Right lobe of liver (tissue), 4 donors: ENCODE measurements around the gene GJA3.

Experiments used
- POLR2A ChIP-seq: fragments of 450-650 bp; IDR thresholded peaks from one replicate; pipeline ENCODE4 v1.6.1; 2017; ENCODE audit warnings: antibody characterized with exemption, mild to moderate bottlenecking
- TF ChIP-seq, protein P1 (sequence below), 4 donors: fragments of 200-600 bp in 3 of 4; fragments of 450-650 bp in 1 of 4; IDR thresholded peaks; one replicate each; pipeline versions ENCODE4 v1.5.1 to v1.8.0; 2016 to 2022; ENCODE audit warnings: antibody characterized with exemption in 4 of 4, mild to moderate bottlenecking in 2 of 4
- donor health status: DM: no; HTN: no; CAD: no.
- donor health status: DM: no; HTN: no; CAD: no.
- donor health status: DM: no; HTN: yes; CAD: no.

DNA sequence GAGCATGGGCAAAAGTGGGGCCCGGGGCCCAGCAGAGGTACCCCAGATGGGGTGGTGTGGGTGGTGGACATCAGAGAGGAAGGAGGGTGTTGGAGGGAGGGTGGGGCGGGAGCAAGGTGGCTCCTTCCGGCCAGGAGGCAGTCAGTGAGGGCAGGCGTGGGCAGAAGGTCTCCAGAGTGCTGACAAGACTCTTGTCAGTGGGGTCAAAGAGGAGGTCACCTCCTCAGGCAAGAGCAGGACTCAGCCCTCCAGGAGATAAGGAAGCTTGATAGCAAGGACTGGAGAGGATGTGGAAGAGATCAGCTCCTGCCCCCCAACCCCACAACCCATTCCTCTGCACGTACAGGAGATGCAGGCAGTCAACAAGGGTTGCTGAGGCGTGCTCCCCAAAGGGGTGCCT, 9.8 kb downstream of the GJA3 start:
- TF ChIP-seq, protein P1, sequence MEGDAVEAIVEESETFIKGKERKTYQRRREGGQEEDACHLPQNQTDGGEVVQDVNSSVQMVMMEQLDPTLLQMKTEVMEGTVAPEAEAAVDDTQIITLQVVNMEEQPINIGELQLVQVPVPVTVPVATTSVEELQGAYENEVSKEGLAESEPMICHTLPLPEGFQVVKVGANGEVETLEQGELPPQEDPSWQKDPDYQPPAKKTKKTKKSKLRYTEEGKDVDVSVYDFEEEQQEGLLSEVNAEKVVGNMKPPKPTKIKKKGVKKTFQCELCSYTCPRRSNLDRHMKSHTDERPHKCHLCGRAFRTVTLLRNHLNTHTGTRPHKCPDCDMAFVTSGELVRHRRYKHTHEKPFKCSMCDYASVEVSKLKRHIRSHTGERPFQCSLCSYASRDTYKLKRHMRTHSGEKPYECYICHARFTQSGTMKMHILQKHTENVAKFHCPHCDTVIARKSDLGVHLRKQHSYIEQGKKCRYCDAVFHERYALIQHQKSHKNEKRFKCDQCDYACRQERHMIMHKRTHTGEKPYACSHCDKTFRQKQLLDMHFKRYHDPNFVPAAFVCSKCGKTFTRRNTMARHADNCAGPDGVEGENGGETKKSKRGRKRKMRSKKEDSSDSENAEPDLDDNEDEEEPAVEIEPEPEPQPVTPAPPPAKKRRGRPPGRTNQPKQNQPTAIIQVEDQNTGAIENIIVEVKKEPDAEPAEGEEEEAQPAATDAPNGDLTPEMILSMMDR (IDR thresholded peaks at IDR 0.05): no peak
- TF ChIP-seq POLR2A: no peak
